ENCODE data around the gene SIM2. TPM values are rescaled to one million over a fixed set of nuclear protein-coding genes. Genes with fewer than 3 reads are reported as not detected.
"Not testable (repeated sequence)": the region's sequence is repeated elsewhere in the genome, so short reads cannot be mapped to it uniquely, and the experiment has no call there.

The SIM2 gene, protein sequence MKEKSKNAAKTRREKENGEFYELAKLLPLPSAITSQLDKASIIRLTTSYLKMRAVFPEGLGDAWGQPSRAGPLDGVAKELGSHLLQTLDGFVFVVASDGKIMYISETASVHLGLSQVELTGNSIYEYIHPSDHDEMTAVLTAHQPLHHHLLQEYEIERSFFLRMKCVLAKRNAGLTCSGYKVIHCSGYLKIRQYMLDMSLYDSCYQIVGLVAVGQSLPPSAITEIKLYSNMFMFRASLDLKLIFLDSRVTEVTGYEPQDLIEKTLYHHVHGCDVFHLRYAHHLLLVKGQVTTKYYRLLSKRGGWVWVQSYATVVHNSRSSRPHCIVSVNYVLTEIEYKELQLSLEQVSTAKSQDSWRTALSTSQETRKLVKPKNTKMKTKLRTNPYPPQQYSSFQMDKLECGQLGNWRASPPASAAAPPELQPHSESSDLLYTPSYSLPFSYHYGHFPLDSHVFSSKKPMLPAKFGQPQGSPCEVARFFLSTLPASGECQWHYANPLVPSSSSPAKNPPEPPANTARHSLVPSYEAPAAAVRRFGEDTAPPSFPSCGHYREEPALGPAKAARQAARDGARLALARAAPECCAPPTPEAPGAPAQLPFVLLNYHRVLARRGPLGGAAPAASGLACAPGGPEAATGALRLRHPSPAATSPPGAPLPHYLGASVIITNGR
- not detected for total RNA-seq
- long read RNA-seq: 0 reads

DNA sequence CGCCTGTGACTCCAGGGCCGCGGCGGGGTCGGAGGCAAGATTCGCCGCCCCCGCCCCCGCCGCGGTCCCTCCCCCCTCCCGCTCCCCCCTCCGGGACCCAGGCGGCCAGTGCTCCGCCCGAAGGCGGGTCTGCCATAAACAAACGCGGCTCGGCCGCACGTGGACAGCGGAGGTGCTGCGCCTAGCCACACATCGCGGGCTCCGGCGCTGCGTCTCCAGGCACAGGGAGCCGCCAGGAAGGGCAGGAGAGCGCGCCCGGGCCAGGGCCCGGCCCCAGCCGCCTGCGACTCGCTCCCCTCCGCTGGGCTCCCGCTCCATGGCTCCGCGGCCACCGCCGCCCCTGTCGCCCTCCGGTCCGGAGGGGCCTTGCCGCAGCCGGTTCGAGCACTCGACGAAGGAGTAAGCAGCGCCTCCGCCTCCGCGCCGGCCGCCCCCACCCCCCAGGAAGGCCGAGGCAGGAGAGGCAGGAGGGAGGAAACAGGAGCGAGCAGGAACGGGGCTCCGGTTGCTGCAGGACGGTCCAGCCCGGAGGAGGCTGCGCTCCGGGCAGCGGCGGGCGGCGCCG, at the start of gene SIM2:
Gene SIM2 (plus strand): TSS at position 135 of the 565 bp plus-strand sequence. CDS start 632 bp downstream, outside the sequence.
- intact Hi-C loops (cut with DNase I): no loop called here
- ATAC-seq: no peak
- no peak for DNase-seq (ENCODE audit: missing footprints)

DNA sequence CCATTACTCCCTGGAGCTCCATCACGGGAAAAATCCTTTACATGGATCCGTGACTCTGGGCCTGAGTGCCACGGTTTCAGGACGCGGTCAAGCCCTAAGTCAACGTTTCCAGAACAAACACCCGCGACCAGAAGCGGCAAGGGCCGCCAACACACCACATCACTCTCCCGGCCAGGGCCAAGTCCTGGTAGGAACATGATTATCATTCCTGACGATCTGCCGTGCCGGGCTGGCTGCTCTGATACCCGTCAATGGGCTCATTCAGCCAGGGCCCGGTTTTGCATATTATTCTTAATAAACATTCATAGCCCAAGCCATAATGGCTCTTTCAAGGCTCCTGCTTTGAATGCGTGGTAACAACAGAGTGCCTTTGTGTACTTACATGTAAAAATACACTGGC, 44.6 kb upstream of the SIM2 start:
- no peak for ATAC-seq
- intact Hi-C loops (cut with DNase I): no loop called here
- no peak for DNase-seq (ENCODE audit: missing footprints)

DNA sequence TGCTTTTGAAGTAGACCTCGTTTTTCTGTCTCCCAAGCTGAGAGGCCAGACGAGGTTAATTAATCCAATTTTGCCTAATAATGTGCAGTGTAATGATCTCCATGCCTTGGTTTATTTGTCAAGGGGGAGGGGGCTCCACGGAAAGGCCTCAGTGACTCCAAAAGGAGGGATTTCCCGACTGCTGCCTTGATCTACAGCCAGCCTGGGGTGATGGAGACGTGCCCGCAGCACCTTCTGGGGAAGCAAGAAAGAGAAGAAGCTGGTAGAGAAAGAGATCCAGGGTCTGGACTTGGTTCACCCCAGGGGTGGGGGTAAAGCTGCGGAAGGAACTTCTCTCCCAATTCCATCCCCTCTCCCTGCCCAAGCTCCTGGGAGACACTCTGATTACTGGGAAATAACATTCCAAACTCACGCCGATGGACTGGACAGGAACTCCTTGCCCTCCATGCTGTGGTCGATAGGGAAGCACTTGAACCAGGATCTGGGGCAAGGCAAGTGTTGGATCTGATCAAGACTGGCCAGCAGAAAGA, 44.1 kb upstream of the SIM2 start:
- DNase-seq (ENCODE audit: missing footprints): no peak
- intact Hi-C loops (cut with DNase I): no loop called here
- no peak for ATAC-seq

- intact Hi-C loops (cut with DNase I): no loop called here
- ATAC-seq: no peak
- DNase-seq (ENCODE audit: missing footprints): no peak
These were observed 42.8 kb upstream of the SIM2 start for GRCh38 chr21:36656138-36656537.

GRCh38 chr21:36657290-36657689, 41.6 kb upstream of the SIM2 start:
- DNase-seq (ENCODE audit: missing footprints); ATAC-seq; intact Hi-C loops (cut with DNase I): not testable (repeated sequence)

DNA sequence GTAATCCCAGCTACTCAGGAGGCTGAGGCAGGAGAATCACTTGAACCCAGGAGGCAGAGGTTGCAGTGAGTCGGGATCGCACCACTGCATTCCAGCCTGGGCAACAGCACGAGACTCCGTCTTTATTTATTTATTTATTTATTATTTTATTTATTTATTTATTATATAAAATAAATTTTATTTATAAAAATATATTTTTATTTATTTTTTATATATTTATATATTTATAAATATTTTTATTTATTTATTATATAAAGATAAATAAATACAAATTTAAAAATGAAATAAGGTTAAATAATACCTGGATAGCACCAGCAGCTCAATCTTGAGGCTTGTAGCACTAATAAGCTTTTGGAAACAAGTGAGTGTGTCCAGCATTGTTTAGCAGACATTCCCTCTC, 40.9 kb upstream of the SIM2 start:
- no peak for ATAC-seq
- intact Hi-C loops (cut with DNase I): no loop called here
- DNase-seq (ENCODE audit: missing footprints): no peak

GRCh38 chr21:36658926-36659325, 40.0 kb upstream of the SIM2 start:
- no peak for ATAC-seq
- intact Hi-C loops (cut with DNase I): no loop called here

DNA sequence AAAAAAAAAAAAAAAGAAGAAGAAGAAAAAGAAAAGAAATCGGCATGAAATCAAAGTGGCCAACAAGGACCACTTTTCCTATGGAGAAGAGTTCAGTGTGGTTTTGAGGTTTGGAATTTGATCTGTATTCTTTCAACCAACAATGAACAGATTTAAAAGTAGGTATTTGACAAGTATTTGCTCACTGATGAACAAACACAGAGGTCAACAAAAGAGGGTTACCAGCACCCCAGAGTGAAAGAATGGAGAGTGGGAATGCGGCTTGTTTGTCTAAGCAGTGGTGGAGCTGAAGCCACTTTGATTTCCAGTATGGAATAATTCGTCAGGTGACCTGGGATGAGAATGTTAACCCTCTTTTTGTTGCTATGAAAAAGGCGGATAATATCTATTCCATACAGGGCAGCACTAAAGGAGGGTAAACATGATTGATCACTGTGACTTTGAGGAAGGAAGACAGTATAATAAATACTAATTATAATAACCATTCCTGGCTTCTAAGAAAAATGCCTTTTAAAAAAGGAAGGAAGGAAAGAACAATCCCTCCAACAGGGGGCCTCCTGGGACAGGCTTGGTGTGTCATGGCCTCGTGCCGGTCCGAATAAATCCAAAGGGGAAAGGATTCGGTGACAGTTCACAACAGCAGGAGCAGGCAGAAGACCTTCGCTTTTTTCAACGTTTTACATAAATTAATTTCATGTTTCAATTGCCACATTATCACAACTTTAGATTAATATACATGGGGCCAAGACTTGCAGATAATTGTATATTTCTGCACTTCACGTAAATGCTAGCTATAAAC, 37.2 kb upstream of the SIM2 start:
- DNase-seq (ENCODE audit: missing footprints) (no peak), ATAC-seq (peak; percentile 39)
- intact Hi-C loops (cut with DNase I): loop anchor here (2.0 kb wide), 2 partner anchors 193 to 265 kb away; no protein-coding TSS in a partner anchor

More at GRCh38 chr21:36658926-36659325, 40.0 kb upstream of the SIM2 start:
- DNase-seq (ENCODE audit: missing footprints): no peak

DNA sequence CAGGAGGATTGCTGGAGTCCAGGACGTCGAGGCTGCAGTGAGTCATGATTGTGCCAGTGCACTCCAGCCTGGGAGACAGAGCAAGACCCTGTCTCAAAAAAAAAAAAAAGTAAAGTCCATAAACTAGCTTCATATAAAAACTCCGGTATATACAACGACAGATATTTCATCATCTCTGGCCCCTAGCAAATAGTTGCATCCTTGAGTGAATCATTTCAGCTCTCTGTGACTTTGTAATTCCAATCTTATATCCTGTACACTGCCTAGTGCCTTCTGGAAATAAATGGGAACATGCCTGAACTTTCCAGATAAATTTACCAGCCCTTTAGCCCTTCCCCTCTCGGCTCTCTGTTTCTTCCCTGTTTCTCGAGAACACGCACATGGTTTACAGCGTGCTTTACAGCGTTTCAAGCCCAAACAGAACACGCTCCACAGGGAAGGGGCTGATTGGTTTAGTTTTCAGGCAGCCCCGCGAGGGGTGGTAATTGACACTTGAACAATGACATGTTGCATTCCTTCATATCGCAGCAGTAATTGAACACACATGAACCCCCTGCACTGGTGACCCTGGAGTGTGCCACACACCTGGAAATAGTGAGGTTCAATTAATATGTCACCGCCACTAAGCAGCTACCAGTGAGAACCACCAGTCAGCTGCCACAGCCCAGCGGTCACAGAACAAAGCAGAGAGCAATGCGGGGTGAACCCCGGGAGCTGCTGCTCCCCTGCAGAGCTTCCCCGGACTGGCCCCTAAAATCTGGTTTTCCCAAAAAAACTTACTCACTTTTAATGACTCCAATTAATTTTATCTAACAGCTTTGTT, 35.7 kb upstream of the SIM2 start:
- DNase-seq (ENCODE audit: missing footprints): no peak
- intact Hi-C loops (cut with DNase I): loop anchor here (2.0 kb wide), 1 partner anchor 264 kb away; no protein-coding TSS in a partner anchor
- ATAC-seq: no peak

DNA sequence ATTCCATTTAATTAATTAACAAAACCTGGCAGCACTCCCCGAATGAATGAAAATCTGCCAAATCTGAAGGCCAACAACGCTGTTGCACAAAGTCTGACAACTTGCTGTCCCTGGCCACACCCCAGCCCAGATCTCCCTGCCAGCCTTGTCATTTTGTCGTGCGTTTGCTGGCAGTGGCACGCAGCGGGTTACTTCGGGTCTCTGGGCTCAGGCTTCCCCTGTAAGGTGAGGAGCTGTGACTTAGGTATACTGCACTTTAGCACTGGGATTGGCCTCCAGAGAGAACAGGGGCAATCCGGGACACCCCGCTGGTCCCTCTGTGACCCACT, 34.3 kb upstream of the SIM2 start:
- DNase-seq (ENCODE audit: missing footprints): no peak
- intact Hi-C loops (cut with DNase I): no loop called here

GRCh38 chr21:36665806-36666205, 33.1 kb upstream of the SIM2 start:
- DNase-seq (ENCODE audit: missing footprints): no peak
- no peak for ATAC-seq
- intact Hi-C loops (cut with DNase I): no loop called here

More for the DNA sequence above, 34.3 kb upstream of the SIM2 start:
- no peak for ATAC-seq

DNA sequence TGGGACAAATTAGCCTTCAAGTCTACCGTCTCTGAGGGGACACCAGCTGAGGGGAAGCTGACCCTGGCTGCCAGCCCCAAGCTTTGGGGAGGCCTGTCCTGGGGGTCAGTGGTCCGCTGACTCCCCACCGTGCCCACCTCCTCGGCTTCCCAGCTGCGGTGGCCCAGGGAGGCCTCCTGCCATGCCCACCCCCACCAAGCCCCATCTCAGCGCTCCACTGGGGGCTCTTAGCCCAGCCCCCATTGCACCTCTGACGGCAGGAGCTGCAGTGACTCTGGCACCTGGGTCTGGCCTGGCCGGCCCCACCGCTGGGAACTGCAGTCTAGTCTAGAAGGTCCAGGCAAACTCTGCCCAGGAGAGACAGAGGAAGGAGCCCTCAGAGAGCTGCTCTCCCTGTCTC, 30.2 kb upstream of the SIM2 start:
- intact Hi-C loops (cut with DNase I): no loop called here
- no peak for DNase-seq (ENCODE audit: missing footprints)
- ATAC-seq: no peak

DNA sequence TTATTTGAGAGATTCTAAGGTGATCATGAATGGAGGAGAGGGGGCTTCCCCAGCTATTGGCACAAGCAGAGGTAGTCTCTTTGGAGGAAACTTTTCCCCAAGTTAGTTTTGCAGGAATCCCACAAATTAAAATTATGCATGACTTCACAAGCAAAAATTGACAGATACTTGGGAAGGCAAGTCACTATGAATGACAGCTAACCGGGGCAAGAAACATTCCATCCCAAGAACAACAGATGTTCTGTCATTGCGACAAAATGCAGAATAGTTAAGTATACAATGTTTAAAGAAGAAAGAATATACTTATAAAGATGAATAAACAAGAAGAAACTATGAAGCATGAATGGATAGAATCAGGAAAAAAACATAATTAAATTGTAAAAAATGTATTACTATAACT, 27.1 kb upstream of the SIM2 start:
- ATAC-seq (no peak), DNase-seq (ENCODE audit: missing footprints) (no peak)
- intact Hi-C loops (cut with DNase I): no loop called here

- intact Hi-C loops (cut with DNase I): not testable (repeated sequence)
These were observed 26.6 kb upstream of the SIM2 start for GRCh38 chr21:36672296-36672695.

DNA sequence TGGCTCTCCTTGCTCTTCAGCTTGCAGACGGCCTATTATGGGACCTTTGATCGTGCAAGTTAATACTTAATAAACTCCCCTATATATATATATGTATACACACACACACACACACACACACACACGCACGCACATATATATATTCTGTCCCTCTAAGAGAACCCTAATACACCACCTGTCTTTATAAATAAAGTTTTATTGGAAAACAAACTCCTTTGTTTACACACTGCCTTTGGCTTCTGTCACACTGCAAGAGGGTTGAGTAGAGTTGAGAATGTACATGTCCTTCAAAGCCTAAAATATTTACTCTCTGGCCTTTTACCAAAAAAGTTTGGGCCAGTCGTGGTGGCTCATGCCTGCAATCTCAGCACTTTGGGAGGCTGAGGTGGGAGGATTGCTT, 26.2 kb upstream of the SIM2 start:
- ATAC-seq: no peak
- DNase-seq (ENCODE audit: missing footprints): no peak
- intact Hi-C loops (cut with DNase I): no loop called here

More at GRCh38 chr21:36672296-36672695, 26.6 kb upstream of the SIM2 start:
- ATAC-seq; DNase-seq (ENCODE audit: missing footprints): not testable (repeated sequence)

GRCh38 chr21:36676039-36676950, 22.6 kb upstream of the SIM2 start:
- intact Hi-C loops (cut with DNase I): no loop called here
- DNase-seq (ENCODE audit: missing footprints) (no peak), ATAC-seq (no peak)

DNA sequence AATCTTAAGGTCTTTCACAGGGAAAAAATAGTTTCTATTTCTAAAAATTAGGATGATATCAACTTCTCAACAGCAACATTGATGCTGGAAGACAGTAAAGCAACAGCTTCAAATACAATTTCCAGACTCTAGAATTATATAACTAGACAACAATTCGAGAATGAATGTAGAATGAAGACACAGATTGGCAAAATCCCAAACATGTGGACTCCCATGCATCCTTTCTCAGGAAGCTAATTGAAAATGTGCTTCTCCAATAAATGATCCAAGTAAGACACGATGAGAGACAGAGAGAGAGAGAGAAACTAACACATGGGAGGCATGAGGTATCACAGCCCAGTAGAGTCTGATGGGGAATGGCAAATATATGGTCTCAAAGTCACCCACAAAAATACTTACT, 21.5 kb upstream of the SIM2 start:
- ATAC-seq: no peak
- no peak for DNase-seq (ENCODE audit: missing footprints)
- intact Hi-C loops (cut with DNase I): no loop called here
